Heart left ventricle (tissue), 16 donors: ENCODE results near the gene DGKZ. TPM values are rescaled to one million over a fixed set of nuclear protein-coding genes. Genes with fewer than 3 reads are reported as not detected.
"Not testable (repeated sequence)": the region's sequence is repeated elsewhere in the genome, so short reads cannot be mapped to it uniquely, and the experiment has no call there.

Source experiments
- ATAC-seq, 4 donors: fragments of 200-7000 bp; cut with Tn5 transposase; one replicate each; pipeline ENCODE4 v1.9.1; 2020 to 2022; ENCODE audit warnings: moderate library complexity in 4 of 4, mild to moderate bottlenecking in 3 of 4, moderate number of reproducible peaks in 1 of 4
- DNase-seq, 5 donors: peaks; one replicate each; pipeline ENCODE4 v3.0.0-alpha.2; 2020
- H3K27ac ChIP-seq, 12 donors: fragments of 200-600 bp; sonication (generic) in 4 of 12; one replicate each; pipeline versions ENCODE4 v1.5.0 to v1.8.0; 2016 to 2022; ENCODE audit warnings: mild to moderate bottlenecking in 2 of 12
- H3K27me3 ChIP-seq, 9 donors: fragments of 200-600 bp; sonication (generic) in 2 of 9; one replicate each; pipeline versions ENCODE4 v1.5.1 to v1.8.0; 2016 to 2022; ENCODE audit warnings: mild to moderate bottlenecking in 3 of 9
- H3K36me3 ChIP-seq, 9 donors: fragments of 200-600 bp; sonication (generic) in 2 of 9; one replicate each; pipeline versions ENCODE4 v1.5.0 to v1.8.0; 2018 to 2022; ENCODE audit warnings: mild to moderate bottlenecking in 2 of 9
- H3K4me1 ChIP-seq, 12 donors: fragments of 200-600 bp; sonication (generic) in 4 of 12; one replicate each; pipeline versions ENCODE4 v1.5.0 to v1.8.0; 2016 to 2022; ENCODE audit warnings: mild to moderate bottlenecking in 3 of 12
- H3K4me3 ChIP-seq, 12 donors: fragments of 200-600 bp; sonication (generic) in 4 of 12; one replicate each; pipeline versions ENCODE4 v1.5.0 to v1.8.0; 2017 to 2022; ENCODE audit warnings: mild to moderate bottlenecking in 9 of 12, moderate library complexity in 4 of 12
- H3K9me3 ChIP-seq, 12 donors: fragments of 200-600 bp; sonication (generic) in 4 of 12; one replicate each; pipeline versions ENCODE4 v1.5.0 to v1.8.0; 2016 to 2022; ENCODE audit warnings: mild to moderate bottlenecking in 1 of 12
- CTCF ChIP-seq, 12 donors: fragments of 200-600 bp; sonication (generic) in 4 of 12; IDR thresholded peaks; one replicate each; pipeline versions ENCODE4 v1.5.0 to v1.8.0; 2018 to 2022; ENCODE audit warnings: antibody characterized with exemption in 12 of 12, mild to moderate bottlenecking in 5 of 12
- POLR2A ChIP-seq, 2 donors: fragments of 450-650 bp; IDR thresholded peaks; one replicate each; pipeline ENCODE4 v1.6.1; 2017; ENCODE audit warnings: antibody characterized with exemption in 2 of 2, mild to moderate bottlenecking in 2 of 2, moderate library complexity in 2 of 2
- WGBS, 4 donors: extraction: QIAGEN DNeasy Blood & Tissue Kit in 2 of 4; methylation state at CpG; one replicate each; pipeline versions ENCODE4 v1.1.5 to v1.1.7; 2013 to 2018; 5-methylcytosine and 5-hydroxymethylcytosine counted together
- intact Hi-C, 10 donors: fragments of 100-400 bp; cut with DNase I; formaldehyde crosslinking; loops; one replicate each; pipeline versions ENCODE4 v1.11.1 to v1.14.2; 2022
- polyA plus RNA-seq, 2 donors: library from polyadenylated mRNA; stranded (reverse); fragments of 200-250 nt; gene quantifications; one replicate each; pipeline ENCODE4 v1.2.3, GENCODE V29; 2013
- total RNA-seq, 9 donors: library from RNA; depleted of rRNA in 2 of 9; stranded (reverse); fragments of >200 nt in 2 of 9; fragmentation: NEBNext Ultra II Directional in 3 of 9; extraction: Animal tissue kit (Norgen Biotek cat#: 25700) in 3 of 9; gene quantifications; one replicate each; pipeline versions ENCODE4 v1.1.0 to v1.2.4, GENCODE V29; 2016 to 2023
- donor health status: ischemic (EF 13 %, LVEDD 7.1; RV severe dilation, severe dysfunction).
- donor health status: healthy with polysubstance abuse.
- donor health status: DM: no; HTN: yes; CAD: no.
- donor health status: DM: no; HTN: no; CAD: no.
- donor health status: ischemic (EF 25% LVEDD 6.9; RV normal size, moderate dysfunction).
- donor health status: ischemic (EF 25% LVEDD 5.7; RV mildly dilated, moderate dysfunction).
- donor health status: healthy.
- donor health status: DM: yes; HTN: yes; CAD: no.
- donor health status: ischemic (EF 35%, LVEDD 5.7; RV mildly dilated, moderate dysfunction).
- donor health status: nonischemic (EF 11% LVEDD 7.7; RV severe dilation, severe dysfunction).
- donor health status: DM: yes; HTN: yes; CAD: no.
- donor health status: PGD.
- donor health status: ischemic (EF 29% LVEDD 5.4; RV normal size, mild dysfunction).
- donor health status: nonischemic (EF 23%, LVEDD 6.1; RV moderate dilation, normal function).

The DGKZ gene
- total and polyA plus RNA-seq, 11 donors: 41.7 to 114 (median 59.5) TPM

- Histone ChIP-seq H3K9me3 (no peaks in the 10 kb centered on the region), H3K36me3 (peaks cover 0 to 12% (median 0%) of the 10 kb centered on the region in 9 donors), H3K4me3 (no peak overlapping the region), H3K27me3 (peaks cover 0 to 21% (median 0%) of the 10 kb centered on the region in 9 donors), H3K27ac (no peak overlapping the region), H3K4me1 (peaks cover 0 to 38% (median 16%) of the 10 kb centered on the region in 12 donors)
- no peak for DNase-seq
- no peak for TF ChIP-seq CTCF (IDR thresholded peaks at IDR 0.05)
- no peak for TF ChIP-seq POLR2A (IDR thresholded peaks at IDR 0.05)
- 91 to 96% (median 93%) methylated on average over 6 to 7 of the region's 7 CpGs for WGBS, 4 donors
- ATAC-seq: no peak
- intact Hi-C loops: loop anchor here in 1 of 10 donors (10.0 kb wide), 1 partner anchor 335 kb away; no protein-coding TSS in a partner anchor
Observed at GRCh38 chr11:46300270-46300669, 47.0 kb upstream of the DGKZ start.

GRCh38 chr11:46302866-46303265 is 44.4 kb upstream of the DGKZ start:
- TF ChIP-seq CTCF (IDR thresholded peaks at IDR 0.05): no peak
- no peak for TF ChIP-seq POLR2A (IDR thresholded peaks at IDR 0.05)
- H3K4me3 ChIP-seq: no peak overlapping the region
- ATAC-seq (no peak), DNase-seq (no peak)
- H3K27me3 ChIP-seq: no peaks in the 10 kb centered on the region
- intact Hi-C loops: loop anchor here in 1 of 10 donors (10.0 kb wide), 1 partner anchor 338 kb away; no protein-coding TSS in a partner anchor
- H3K36me3 ChIP-seq: peaks cover 0 to 15% (median 0%) of the 10 kb centered on the region in 9 donors
- peaks cover 0 to 12% (median 0%) of the 10 kb centered on the region in 12 donors for H3K4me1 ChIP-seq
- WGBS, 4 donors: 82 to 92% (median 87%) methylated on average over 7 of the region's 7 CpGs
- no peaks in the 10 kb centered on the region for H3K9me3 ChIP-seq
- no peak overlapping the region for H3K27ac ChIP-seq

DNA sequence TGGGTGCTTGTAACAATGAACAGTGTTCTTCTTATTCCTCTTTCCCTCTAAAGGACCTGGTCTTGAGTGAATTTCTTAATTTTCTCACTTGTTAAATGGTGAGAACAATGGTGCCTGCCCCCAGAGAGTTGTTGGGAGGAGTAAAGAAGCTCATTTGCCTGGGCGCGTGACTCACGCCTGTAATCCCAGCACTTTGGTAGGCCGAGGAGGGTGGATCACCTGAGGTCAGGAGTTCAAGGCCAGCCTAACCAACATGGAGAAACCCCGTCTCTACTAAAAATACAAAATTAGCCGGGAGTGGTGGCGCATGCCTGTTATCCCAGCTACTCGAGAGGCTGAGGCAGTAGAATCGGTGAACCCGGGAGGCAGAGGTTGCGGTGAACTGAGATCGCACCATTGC is 43.2 kb upstream of the DGKZ start:
- H3K36me3 ChIP-seq: peaks cover 0 to 15% (median 0%) of the 10 kb centered on the region in 9 donors
- not testable (repeated sequence) for H3K27ac ChIP-seq, H3K27me3 ChIP-seq, H3K4me1 ChIP-seq, H3K9me3 ChIP-seq, ATAC-seq, H3K4me3 ChIP-seq, DNase-seq
- WGBS, 4 donors: 94 to 97% (median 95%) methylated on average over 12 of the region's 12 CpGs
- intact Hi-C loops: loop anchor here in 1 of 10 donors (10.0 kb wide), 1 partner anchor 339 kb away; no protein-coding TSS in a partner anchor

DNA sequence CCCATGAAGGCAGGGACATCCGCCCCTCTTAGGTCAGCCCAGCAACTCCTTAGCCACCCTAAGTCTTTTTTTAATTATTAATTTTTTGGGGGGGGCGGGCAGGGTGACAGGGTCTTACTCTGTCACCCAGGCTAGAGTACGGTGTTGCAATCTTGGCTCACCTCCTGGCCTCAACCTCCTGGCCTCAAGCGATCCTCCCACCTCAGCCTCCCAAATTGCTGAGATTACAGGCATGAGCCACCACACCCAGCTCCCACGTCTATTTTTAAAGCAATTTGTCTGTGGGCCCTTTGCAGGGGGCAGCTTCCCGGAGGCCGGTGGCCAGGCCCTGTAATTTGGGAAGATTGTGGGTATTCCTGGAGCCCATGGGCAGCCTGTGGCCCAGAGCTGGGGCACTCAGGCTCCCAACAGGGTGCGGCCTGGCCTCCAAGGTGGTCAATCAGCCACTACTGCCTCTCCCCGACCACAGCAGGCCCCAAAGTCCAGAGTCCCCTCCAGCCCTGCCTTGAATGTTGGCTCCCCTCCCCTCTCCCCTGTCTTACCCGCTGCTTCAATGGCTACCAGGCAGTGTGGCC is 42.6 kb upstream of the DGKZ start:
- intact Hi-C loops: loop anchor here in 4 of 10 donors (5.0 to 10.0 kb wide), 4 partner anchors 67 to 340 kb away; partner anchors contain the start of gene PHF21A (in 1 of the 4)
- Histone ChIP-seq H3K36me3 (peaks cover 0 to 17% (median 0%) of the 10 kb centered on the region in 9 donors), H3K27ac (no peak overlapping the region), H3K4me1 (peaks cover 0 to 9% (median 0%) of the 10 kb centered on the region in 12 donors), H3K4me3 (no peak overlapping the region), H3K27me3 (no peaks in the 10 kb centered on the region), H3K9me3 (no peaks in the 10 kb centered on the region)
- no peak for ATAC-seq
- WGBS, 4 donors: 93 to 94% (median 93%) methylated on average over 9 to 10 of the region's 10 CpGs
- DNase-seq: no peak
- TF ChIP-seq POLR2A (IDR thresholded peaks at IDR 0.05): no peak
- no peak for TF ChIP-seq CTCF (IDR thresholded peaks at IDR 0.05)
